GM18499 (cell line): ENCODE measurements around the gene CARD11.
"Not testable (repeated sequence)": the region's sequence is repeated elsewhere in the genome, so short reads cannot be mapped to it uniquely, and the experiment has no call there.

Experiments
- ATAC-seq: cut with Tn5 transposase; IDR thresholded peaks from one replicate; pipeline ENCODE4 v1.9.1; 2021; ENCODE audit warnings: moderate number of reproducible peaks; ENCODE audit not compliant: insufficient read depth, unreplicated experiment

CARD11 gene

DNA sequence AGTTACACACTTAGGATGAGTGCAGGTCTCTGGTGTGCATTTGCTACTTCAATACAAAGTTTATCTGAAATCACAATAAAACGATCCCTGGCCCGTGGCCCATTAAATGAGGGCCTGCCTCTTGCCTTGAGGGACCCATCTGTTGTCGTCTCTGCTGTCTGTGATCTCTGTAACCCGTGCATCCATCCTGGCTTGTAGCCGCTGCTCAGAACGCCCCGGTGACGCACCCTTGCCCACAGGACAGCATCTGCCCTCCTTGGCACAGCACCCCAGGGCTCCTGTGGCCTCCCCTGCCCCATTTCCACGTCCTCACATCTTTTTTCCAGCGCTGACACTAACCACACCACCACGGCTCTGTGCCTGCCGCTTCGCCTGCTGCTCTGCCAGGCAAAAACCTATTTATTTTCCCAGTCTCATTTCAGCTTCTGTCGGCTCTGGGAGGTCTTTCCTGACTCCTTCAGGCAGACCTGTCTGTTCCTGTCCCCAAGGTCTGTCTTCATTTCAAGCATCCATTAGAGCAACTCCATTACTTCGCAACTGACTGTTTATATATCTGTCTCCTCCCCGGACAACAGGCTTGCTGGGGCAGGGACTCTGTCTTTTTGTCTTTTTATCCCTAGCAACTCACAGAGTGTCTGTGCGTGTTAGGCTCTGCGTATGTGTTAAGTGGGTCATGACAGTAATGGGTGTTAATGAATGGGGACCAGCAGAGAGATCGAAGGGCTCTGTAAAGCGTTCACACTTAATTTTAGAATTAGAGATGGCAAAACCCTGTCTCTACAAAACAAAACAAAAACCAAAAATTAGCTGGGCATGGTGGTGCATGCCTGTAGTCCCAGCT lies 16.4 kb downstream of the CARD11 start:
- no peak for ATAC-seq

DNA sequence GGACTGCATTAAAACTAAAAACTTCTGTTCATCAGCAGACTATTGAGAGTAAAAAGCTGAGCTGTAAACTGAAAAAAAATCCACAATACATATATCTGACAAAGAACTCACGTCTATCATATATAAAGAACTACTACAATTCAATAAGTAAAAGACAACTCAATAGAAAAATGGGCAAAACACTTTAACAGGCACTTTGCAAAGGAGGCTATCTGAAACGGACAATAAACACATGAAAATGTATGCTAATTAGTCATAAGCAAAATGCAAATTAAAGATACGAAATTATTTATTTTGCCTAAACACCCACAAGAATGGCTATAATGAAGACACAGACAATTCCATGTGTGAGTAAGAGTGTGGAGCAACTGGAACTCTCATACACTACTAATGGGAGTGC lies 18.1 kb downstream of the CARD11 start:
- no peak for ATAC-seq

DNA sequence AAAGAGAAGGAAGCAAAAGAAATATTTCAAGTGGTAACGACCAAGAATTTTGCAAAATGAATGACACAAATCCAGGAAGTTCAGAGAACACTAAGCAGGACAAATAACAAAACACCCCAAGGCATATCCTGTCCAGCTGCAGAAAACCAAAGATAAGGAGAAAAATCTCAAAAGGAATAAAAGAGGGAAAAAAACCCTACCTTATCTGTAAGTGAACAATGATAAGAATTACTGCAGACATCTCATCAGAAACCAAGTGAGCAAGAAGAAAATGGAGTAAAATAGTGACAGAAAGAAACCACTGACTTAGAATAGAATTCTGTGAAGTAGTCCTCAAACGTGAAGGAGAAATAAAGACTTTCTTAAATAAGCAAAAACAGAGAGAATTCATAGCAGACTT lies 21.8 kb downstream of the CARD11 start:
- no peak for ATAC-seq

DNA sequence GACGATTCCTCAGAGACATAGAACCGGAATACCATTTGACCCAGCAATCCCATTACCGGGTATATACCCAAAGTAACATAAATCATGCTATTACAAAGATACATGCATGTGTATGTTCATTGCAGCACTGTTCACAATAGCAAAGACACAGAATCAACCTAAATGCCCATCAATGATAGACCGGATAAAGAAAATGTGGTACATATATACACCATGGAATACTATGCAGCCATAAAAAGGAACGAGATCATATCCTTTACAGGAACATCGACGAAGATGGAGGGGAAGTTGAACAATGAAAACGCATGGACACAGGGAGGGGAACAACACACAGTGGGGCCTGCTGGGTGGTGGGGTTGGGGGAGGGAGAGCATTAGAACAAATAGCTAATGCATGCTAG lies 22.4 kb downstream of the CARD11 start:
- not testable (repeated sequence) for ATAC-seq

DNA sequence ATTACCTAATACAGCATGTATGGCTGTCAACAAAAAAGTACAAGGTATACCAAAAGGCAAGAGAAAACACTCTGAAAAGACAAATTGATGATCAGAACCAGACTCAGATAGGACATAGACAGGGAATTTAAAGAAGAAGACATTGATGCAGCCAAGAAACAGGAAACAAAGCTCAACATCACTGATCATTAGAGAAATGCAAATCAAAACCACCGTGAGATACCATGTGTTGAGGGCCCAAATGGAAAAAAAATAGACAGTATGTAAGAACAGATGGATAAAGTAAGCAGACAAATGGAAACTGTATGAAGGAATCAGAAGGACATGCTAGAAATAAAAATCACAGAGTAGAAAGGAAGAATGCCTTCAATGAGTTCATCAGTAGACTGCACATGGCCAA lies 23.3 kb downstream of the CARD11 start:
- ATAC-seq: no peak

DNA sequence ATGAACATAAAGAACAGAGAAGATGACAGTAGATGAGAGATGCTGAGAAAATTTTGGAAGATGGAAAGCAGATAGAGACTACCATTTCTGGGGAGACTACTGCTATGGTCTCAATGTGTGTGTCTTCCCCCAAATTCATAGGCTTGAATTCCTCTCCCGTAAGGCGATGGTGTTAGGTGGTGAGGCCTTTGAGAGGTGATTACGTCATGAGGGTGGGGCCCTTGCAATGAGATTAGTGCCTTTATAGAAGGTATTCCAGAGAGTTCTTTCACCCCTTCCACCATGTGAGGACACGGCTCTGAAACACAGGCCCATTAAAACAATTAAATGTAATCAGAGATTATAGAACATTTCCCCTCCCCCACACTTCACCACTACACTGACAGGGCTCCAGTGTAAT lies 23.9 kb downstream of the CARD11 start:
- no peak for ATAC-seq

DNA sequence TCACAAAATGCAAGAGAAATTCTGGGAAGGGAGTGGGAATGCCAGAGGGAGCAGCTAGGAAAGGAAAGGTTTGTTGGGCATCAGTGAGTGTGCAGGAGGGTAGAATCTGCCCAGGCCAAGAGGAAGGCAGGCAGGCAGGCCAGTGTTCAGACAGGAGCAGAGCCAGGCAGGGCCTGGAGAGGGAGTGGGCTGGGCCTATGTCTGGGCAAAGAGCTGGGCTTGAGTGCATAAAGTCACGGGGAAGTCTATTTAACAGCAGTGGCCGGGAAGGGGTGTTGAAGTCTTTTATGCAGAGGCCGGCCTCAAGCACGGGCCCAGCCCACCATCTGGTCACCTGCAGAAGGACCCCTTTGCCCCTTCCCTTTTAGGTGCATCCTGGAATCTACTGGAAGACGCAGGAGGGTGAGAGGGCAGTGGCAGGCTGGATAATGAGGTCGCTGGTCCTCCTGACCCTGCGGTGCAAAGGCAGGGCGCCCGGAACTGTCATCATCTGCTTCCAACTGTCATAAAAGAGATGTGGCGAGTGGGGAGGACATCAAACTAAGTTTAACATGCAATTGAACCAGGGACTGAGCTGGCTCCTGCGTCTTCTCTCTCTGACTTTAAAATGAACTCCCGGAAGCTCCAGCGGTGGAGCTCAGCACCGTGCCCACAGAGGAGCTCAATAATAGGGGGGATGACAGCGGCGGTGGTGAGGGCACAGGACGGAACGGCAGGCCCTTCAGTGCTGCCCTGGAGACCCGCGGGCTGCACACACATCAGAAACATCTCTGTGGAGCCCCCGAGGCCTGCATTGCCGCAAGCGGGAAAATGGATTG lies 29.5 kb downstream of the CARD11 start:
- no peak for ATAC-seq

DNA sequence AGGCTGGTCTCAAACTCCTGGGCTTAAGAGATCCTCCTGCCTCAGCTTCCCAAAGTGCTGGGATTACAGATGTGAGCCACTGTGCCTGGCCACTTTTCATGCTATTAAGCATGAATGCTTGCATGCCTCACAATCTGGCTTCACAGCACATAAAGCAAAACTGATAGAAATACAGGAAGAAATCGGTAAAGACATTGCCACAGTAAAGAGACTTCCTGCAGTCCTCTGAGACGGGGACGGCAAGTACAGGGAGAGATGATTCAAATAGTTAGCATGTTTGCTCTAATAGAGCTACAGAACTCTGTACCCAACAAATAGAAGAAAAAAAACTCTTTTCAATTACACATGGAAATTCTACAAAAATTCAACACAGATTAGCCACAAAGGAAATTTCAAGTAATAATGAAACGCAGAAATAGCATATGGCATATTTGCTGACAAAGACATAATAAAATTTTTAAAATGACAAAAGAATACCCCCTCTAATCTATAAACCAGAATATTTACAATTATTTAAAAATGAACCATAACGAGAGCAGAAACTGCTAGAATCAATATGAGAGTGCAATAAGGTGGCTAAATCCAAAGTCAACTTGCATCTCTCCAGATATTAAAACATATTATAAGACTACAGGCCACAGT lies 32.3 kb downstream of the CARD11 start:
- no peak for ATAC-seq

DNA sequence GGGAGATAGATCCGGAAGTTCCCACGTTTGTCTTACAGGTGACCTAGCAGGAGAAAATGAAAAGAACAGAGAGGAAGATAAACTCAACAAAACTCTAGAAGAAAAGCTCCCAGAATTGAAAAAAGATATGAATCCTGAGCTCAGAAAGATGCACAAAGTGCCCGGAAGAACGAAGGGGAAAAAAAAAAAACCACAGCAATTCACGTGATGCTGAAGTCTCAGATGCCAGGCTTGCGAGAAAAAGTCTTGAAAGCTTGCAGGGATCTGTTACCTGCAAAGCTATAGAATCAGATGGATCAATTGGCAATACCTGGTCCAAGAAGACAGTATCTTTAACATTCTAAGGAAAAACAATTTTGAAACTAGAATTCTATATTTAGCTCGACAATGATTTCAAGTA lies 33.5 kb downstream of the CARD11 start:
- no peak for ATAC-seq

DNA sequence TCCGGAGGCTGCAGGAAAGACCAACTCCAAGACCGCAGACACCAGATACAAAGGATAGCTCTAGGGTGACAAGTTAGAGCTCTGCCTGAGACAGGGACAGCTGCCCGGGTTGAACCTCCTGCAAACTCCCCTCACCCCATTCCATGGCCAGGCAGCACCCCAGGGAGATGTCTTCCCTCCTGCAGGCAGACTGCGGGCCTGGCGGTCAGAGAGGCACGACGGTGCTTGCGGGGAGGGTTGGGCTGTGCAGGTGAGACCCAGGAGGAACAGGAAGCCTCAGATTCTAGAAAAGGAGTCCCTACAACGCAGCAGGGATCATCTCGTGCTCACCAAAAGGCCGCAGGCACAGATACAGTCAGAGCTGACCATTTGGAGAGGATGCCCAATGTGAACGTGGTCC lies 34.6 kb downstream of the CARD11 start:
- ATAC-seq: no peak

DNA sequence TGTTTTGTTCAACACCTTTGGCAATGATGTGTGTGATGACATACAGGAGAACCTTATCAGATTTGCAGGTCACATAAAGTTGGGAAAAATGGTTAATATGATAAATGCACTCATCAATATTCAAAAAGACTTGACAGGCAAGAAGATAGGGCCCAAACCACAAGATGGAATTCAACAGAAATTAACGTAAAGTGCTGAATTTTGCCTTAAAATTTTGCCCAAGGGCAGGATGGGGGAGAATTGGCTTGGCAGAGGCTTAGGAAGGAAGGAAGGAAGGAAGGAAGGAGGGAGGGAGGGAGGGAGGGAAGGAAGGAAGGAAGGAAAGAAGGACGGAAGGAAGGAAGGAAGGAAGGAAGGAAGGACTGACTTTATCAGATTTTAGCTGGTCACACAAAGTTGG lies 35.3 kb downstream of the CARD11 start:
- ATAC-seq: no peak

DNA sequence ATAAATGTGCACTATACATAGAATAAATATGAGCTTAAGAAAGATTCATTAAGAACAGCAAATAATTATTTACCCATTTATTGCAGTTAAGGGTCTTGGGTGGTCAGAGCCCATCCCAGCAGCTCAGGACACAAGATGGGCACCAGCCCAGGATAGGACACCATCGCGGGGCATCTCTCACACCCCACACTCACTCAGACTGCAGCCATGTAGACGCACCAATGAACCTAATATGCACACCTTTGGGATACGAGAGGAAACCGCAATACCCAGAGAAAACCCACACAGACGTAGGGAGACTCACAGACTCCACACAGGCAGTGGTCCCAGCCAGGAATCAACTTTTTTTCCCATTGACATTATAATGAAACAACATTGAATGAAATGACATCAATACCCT lies 36.0 kb downstream of the CARD11 start:
- ATAC-seq: no peak

DNA sequence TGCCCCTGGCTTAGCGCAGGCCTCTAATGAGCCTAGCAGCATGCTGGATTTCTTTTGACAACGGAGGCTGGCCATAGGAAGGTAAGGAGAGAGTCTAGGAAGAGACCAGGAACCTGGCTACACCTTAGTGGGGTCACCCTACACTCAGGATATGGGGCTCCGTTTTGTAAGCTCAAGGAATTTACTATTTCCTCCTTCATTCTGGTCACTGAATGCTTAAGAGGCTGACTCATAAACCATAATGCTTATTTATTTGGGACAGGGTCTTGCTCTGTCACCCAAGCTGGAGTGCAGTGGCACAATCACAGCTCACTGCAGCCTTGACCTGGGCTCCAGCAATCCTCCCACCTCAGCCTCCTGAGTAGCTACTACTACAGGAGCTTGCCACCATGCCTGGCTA lies 38.4 kb downstream of the CARD11 start:
- no peak for ATAC-seq

DNA sequence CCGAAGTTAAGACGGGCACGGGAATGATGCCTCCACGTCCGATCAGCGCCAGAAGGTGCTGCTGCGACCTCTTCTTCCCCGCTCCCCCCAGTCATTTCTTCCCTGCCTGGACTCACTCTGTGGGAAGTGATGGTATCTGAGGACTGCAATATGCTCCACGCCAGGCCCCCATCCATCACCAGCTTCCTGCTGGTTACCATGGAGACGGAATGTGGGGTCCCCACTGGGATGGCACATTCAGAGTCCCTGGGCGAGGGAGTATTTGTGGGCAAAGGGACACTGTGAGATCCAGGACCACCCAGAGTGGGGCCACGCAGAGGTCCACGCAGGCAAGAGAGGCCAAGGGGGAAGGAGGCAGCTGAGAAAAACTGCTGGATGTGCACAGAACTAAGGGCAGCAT lies 39.7 kb downstream of the CARD11 start:
- ATAC-seq: no peak

DNA sequence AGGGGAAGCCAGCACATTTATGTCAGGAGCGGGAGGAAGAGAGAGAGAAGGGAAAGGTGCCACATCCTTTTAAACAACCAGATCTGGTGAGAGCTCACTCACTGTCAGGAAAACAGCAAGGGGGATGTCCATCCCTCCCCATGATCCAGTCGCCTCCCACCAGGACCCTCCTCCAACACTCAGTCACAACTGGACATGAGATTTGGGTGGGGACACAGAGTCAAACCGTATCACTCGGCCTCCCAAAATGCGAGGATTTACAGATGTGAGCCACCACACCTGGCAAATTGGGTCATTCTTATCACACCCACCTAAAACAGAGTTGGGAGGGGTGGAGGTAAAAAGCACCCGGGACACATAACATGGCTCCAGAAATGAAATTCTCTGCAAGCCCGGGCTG lies 41.0 kb downstream of the CARD11 start:
- no peak for ATAC-seq

DNA sequence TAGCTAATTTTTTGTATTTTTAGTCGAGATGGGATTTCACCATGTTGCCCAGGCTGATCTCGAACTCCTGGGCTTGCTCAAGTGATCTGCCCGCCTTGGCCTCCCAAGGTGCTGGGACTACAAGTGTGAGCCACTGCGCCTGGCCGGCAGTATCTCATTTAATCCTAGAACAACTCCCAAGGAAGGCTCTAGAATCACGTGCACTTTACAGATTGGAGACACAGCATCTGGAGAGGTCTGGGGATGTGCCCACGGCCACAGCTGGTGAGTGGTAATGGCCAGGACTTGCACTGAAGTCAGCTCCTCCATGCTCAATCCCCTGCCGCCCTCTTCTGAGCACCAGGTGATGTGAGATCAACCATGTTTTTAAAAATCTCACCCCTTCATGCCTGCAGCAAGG lies 43.1 kb downstream of the CARD11 start:
- ATAC-seq: no peak

DNA sequence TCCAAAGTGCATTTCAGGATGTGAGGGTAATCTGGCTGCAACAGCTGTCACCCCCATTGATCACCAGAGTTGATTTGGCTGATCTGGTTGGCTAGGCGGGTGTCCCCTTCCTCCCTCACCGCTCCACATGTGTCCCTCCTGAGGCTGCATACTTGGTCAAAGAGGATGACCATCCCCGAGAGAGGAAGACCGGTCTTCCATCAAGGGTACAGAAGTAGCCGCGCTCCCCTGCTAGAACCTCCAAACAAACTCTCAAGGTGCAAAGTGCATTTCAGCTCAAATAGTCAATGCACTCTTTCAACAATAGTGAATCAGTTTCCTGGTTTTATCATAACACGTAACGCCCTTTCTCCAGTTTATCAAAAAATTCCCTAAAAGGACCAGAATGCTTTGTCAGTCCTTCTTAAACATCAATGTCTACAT lies 44.6 kb downstream of the CARD11 start:
- ATAC-seq: no peak

DNA sequence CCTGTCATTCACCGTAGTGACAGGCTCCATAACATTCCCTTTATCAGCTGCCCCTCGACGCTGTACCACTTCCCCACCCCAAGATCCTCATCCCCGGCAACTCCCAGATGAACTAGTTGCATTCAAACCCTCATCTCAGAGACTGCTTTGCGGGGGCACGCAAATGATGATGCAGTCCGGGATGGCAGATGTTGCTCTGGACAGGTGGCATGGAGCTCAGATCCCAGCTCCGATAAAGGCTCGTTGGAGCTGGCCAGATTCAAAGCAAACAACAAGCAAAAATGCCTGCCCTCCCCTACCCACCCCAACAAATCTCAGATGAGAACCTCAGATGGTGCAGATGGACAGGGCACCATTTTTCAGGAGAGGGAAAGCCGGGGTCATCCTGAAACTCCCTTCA lies 46.7 kb downstream of the CARD11 start:
- no peak for ATAC-seq

DNA sequence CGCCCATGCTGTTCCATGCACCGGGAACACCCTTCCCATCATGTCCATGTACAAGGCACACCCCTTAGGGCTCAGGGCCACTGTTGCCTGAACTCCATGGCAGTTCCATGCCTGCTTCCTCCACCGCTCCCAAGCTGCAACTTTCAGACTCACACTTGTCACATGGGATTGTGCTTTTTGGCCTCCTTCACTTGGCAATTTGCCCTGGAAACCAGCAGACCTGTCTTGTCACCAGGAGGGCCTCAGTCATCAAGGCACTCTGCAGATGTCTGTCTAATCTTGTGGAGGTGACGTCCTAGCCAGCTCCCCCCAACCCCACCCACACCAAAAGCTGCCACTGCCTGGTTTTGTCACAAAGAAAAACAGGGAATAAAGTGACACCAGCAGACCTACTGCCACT lies 47.5 kb downstream of the CARD11 start:
- ATAC-seq: no peak

DNA sequence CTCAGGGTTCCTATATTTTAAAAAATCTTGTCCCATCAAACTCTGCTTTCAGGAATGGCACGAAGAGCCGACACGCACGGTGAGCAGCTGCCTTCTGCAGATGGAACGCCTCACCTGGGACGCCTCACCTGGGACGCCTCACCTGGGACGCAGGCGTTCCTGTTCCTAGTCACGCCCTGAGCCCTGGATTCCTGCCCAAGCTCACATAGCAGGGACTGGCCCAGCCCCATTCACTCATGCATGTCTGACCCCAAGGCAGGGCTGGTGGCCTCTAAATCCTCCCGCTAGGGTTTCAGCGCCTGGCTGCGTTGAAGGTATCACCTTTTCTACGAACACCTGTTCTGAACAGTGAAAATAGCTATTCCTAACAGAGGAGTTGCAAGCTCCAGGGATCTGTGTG lies 49.8 kb downstream of the CARD11 start:
- no peak for ATAC-seq

DNA sequence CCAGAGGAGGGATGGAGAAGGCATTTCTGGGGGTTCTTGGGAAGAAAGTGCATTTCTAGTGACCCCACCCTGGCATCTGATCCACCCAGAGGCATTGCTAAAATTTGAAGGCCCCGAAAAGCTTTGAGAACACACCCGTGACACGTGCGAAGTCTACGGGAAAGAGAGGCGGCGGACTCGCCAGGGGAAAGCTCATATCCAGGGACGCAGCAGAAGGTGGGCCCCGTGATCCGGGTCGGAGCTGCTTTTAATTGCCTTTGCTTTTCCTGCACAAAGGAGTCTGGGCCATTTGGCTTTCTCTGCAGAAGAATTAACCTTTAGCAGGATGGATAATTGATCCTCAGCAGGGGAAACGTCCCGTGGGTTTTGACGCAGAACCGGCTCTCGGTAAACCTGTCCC lies 50.3 kb downstream of the CARD11 start:
- no peak for ATAC-seq
